Hepatocyte (in vitro differentiated cells): Measurements from ENCODE around the gene ASB2. TPM values are rescaled to one million over a fixed set of nuclear protein-coding genes. Genes with fewer than 3 reads are reported as not detected.

Experiments used
- DNase-seq: peaks from one replicate; pipeline ENCODE4 v3.0.0-alpha.2; 2016; ENCODE audit warnings: low spot score
- H2AFZ ChIP-seq: fragments of 200-600 bp; sonication (generic); 2 replicates; pipeline ENCODE4 v1.6.0; 2016; ENCODE audit warnings: antibody characterized with exemption, mild to moderate bottlenecking
- H3K27ac ChIP-seq: fragments of 200-600 bp; sonication (generic); 2 replicates; pipeline ENCODE4 v1.5.1; 2016; ENCODE audit warnings: mild to moderate bottlenecking
- H3K27me3 ChIP-seq: fragments of 200-600 bp; sonication (generic); 2 replicates; pipeline ENCODE4 v1.6.1; 2016
- H3K36me3 ChIP-seq: fragments of 200-600 bp; sonication (generic); replicated peaks from 2 replicates; pipeline ENCODE4 v1.5.1; 2016; ENCODE audit warnings: low read depth; ENCODE audit not compliant: insufficient read depth
- H3K4me1 ChIP-seq: fragments of 200-600 bp; sonication (generic); 2 replicates; pipeline ENCODE4 v1.5.1; 2016; ENCODE audit warnings: mild to moderate bottlenecking, moderate library complexity; ENCODE audit not compliant: insufficient read depth
- H3K4me2 ChIP-seq: fragments of 200-600 bp; sonication (generic); 2 replicates; pipeline ENCODE4 v1.6.0; 2016
- H3K4me3 ChIP-seq: fragments of 200-600 bp; sonication (generic); 2 replicates; pipeline ENCODE4 v1.5.1; 2016; ENCODE audit warnings: mild to moderate bottlenecking
- H3K79me2 ChIP-seq: fragments of 200-600 bp; sonication (generic); 2 replicates; pipeline ENCODE4 v1.6.0; 2017; ENCODE audit warnings: mild to moderate bottlenecking
- H3K9me2 ChIP-seq: fragments of 200-600 bp; sonication (generic); replicated peaks from 2 replicates; pipeline ENCODE4 v1.6.0; 2017; ENCODE audit warnings: mild to moderate bottlenecking; ENCODE audit not compliant: insufficient read depth
- H3K9me3 ChIP-seq: fragments of 200-600 bp; sonication (generic); 2 replicates; pipeline ENCODE4 v1.5.1; 2016; ENCODE audit warnings: low read depth, mild to moderate bottlenecking
- H4K20me1 ChIP-seq: fragments of 200-600 bp; sonication (generic); 2 replicates; pipeline ENCODE4 v1.6.0; 2016; ENCODE audit warnings: mild to moderate bottlenecking; ENCODE audit not compliant: insufficient read depth, poor library complexity, severe bottlenecking
- EZH2 ChIP-seq: fragments of 200-600 bp; sonication (generic); IDR thresholded peaks from 2 replicates; pipeline ENCODE4 v1.6.1; 2016; ENCODE audit warnings: antibody characterized with exemption, mild to moderate bottlenecking, borderline replicate concordance
- EZH2phosphoT487 ChIP-seq: fragments of 200-600 bp; sonication (generic); IDR thresholded peaks from one replicate; pipeline ENCODE4 v1.6.1; 2018; ENCODE audit warnings: antibody characterized with exemption, mild to moderate bottlenecking, low read depth, moderate library complexity; ENCODE audit not compliant: unreplicated experiment, severe bottlenecking
- WGBS: methylation state at CpG from one replicate; pipeline ENCODE4 v1.1.6; 2016; ENCODE audit warnings: low lambda C conversion rate; ENCODE audit errors: missing lambda C conversion rate; 5-methylcytosine and 5-hydroxymethylcytosine counted together
- polyA plus RNA-seq: library from polyadenylated mRNA; unstranded; fragments of >200 nt; fragmentation: Nextera tagmentation; extraction: Ambion mirVana; gene quantifications from 2 replicates; pipeline ENCODE4 v1.2.1, GENCODE V29; 2016
- total RNA-seq: library from RNA; depleted of rRNA; stranded (reverse); fragments of >200 nt; gene quantifications from 2 replicates; pipeline ENCODE4 v1.2.3, GENCODE V29; 2014
- TF ChIP-seq, protein P1 (sequence below): fragments of 200-600 bp; sonication (generic); IDR thresholded peaks from 2 replicates; pipeline ENCODE4 v1.5.1; 2016; ENCODE audit warnings: antibody characterized with exemption, mild to moderate bottlenecking; ENCODE audit not compliant: poor library complexity

ASB2 gene
- total and polyA plus RNA-seq, 2 experiments from 2014 or later: 0.27 to 0.53 TPM

DNA sequence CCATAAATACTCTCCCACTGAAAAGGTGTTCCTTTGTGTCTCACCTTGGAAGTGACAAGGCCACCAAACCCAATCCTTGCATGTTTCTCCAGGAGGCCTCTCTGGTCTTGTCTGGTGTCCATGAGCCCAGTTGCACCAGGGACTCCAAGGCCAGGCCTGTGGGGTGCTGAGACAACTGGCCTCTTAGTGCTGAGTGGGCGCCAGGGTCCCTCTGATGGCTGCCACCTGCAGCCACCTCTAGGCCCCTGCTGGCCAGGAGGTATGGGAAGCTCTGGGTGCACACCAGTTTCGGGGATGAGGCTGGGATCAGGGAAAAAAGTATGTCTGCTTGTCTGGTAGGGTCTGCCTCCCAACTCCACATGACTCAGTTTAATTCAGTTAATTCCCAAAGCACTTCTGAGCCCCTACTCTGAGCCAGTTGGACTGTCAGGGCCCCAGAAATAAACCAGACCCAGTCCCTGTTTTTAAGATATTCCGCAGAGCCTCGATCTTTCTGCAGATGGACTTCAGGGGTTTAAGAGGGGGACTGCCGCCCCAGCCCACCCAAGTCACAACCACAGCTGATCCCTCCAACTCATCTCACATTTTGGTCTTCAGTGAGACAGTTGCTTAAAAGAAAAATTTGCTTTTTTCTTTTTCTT, 64.3 kb downstream of the ASB2 start:
- no peaks in the 10 kb centered on the region for H4K20me1 ChIP-seq
- H3K79me2 ChIP-seq: no peaks in the 10 kb centered on the region
- no peaks in the 10 kb centered on the region for H3K27me3 ChIP-seq
- H3K4me3 ChIP-seq: no peak overlapping the region
- H3K4me2 ChIP-seq: no peak overlapping the region
- no peaks in the 10 kb centered on the region for H3K4me1 ChIP-seq
- WGBS: 72% methylated on average over 5 of the region's 5 CpGs
- no peak for DNase-seq
- no peak overlapping the region for H3K27ac ChIP-seq
- H3K9me2 ChIP-seq: no peaks in the 10 kb centered on the region
- H3K36me3 ChIP-seq: no peaks in the 10 kb centered on the region
- no peak overlapping the region for H2AFZ ChIP-seq
- no peaks in the 10 kb centered on the region for H3K9me3 ChIP-seq
- no peak for TF ChIP-seq EZH2phosphoT487
- TF ChIP-seq, protein P1, sequence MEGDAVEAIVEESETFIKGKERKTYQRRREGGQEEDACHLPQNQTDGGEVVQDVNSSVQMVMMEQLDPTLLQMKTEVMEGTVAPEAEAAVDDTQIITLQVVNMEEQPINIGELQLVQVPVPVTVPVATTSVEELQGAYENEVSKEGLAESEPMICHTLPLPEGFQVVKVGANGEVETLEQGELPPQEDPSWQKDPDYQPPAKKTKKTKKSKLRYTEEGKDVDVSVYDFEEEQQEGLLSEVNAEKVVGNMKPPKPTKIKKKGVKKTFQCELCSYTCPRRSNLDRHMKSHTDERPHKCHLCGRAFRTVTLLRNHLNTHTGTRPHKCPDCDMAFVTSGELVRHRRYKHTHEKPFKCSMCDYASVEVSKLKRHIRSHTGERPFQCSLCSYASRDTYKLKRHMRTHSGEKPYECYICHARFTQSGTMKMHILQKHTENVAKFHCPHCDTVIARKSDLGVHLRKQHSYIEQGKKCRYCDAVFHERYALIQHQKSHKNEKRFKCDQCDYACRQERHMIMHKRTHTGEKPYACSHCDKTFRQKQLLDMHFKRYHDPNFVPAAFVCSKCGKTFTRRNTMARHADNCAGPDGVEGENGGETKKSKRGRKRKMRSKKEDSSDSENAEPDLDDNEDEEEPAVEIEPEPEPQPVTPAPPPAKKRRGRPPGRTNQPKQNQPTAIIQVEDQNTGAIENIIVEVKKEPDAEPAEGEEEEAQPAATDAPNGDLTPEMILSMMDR: no peak
- TF ChIP-seq EZH2: no peak

DNA sequence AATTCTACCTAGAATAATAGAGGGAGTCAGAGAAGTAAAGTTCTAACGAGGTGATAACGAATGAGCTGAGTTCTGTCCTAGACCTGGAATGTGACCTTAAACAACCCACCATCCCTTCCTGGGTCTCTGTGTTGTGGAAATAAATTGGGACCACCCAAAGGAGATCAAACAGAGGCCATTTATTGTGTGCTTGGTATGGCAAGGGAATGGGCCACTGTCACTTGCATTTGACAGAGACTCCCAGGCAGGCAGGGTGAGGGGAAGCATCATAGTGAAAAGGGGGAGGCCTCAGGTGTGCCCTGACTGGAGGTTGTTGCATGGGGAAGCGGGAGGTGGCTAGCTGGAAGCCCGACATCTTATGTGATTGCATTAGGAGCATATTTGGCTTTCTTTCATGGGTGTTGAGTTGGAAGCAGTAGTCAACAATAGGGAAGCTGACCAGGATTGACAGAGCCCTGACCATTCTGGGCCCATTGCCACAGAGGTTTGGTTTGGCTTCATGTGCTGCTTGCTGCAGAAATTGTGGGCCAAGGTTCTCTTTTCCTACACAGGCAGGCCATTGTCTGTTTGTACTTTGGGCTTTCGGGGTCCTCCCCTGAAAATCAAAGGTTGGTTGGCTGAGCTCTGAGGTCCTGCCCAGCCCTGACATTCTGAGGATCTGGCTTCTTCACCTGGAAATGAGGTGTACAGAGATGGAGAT, 66.8 kb downstream of the ASB2 start:
- Histone ChIP-seq H3K9me2 (no peaks in the 10 kb centered on the region), H3K9me3 (no peaks in the 10 kb centered on the region), H3K79me2 (no peaks in the 10 kb centered on the region), H4K20me1 (no peaks in the 10 kb centered on the region), H3K4me2 (no peak overlapping the region), H2AFZ (no peak overlapping the region), H3K36me3 (no peaks in the 10 kb centered on the region), H3K27ac (no peak overlapping the region), H3K4me3 (no peak overlapping the region), H3K27me3 (no peaks in the 10 kb centered on the region), H3K4me1 (peaks cover 3% of the 10 kb centered on the region)
- DNase-seq: no peak
- TF ChIP-seq EZH2 (no peak), EZH2phosphoT487 (no peak)
- TF ChIP-seq, protein P1: no peak
- 89% methylated on average over 5 of the region's 5 CpGs for whole genome bisulfite sequencing

DNA sequence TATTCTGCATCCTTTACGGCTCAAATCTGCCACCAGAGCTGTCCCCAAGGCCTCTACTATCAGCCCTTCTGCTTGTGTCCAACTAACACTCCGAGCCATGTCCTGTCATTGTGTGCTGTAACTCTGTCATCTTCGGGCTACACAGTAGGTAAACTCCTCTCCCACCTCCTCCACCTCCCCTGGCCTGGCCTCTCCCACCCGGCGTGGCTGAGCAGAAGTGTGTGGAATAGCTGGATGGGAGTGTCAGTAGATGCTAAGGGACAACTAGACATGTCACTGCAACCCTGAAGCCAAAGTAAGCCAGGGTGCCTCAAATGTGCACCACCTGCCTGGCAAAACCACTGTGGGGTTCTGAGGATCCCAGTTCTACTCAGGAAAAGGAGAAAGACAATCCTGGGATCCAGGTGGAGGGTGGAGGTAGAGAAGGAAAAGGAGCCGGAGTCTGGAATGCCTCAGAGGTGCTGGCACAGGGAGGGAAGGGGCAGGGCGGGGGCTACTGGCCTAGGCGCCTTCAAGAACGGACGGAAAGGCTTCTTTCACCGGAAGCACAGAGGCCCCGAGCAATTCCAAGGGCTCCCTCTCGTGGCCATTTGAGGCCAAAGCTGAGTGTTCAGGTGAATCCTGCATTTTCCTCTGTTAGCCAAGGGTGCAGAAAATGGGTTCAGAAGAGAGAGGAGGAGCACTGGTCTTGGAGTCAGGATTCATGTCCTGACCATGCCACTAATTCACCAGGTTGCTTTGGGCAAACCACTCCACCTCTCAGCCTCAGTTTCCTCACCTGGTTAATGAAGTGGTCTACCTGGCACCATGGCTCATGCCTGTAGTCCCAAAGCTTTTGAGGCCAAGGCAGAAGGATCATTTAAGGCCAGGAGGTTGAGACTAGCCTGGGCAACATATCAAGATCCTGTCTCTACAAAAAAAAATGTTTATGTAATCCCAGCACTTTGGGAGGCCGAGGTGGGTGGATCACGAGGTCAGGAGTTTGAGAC, 69.7 kb downstream of the ASB2 start:
- no peak overlapping the region for H3K4me2 ChIP-seq
- DNase-seq: peak; percentile 75

More for the DNA sequence above, 69.7 kb downstream of the ASB2 start:
- H3K79me2 ChIP-seq: no peaks in the 10 kb centered on the region
- H3K4me1 ChIP-seq: peaks cover 18% of the 10 kb centered on the region
- no peaks in the 10 kb centered on the region for H3K36me3 ChIP-seq
- no peaks in the 10 kb centered on the region for H3K27me3 ChIP-seq
- TF ChIP-seq, protein P1: peak; percentile 63
- TF ChIP-seq EZH2: no peak
- H3K4me3 ChIP-seq: no peak overlapping the region
- H3K9me3 ChIP-seq: no peaks in the 10 kb centered on the region
- H3K27ac ChIP-seq: peak overlapping the region; percentile 35
- no peaks in the 10 kb centered on the region for H3K9me2 ChIP-seq
- WGBS: 52% methylated on average over 15 of the region's 15 CpGs
- no peaks in the 10 kb centered on the region for H4K20me1 ChIP-seq
- peak overlapping the region; percentile 44 for H2AFZ ChIP-seq
